MM.1S (cell line): Measurements from ENCODE around the gene CARHSP1.

Experiments
- CTCF ChIP-seq: fragments of 300-600 bp; sonication (generic); IDR thresholded peaks from 2 replicates; pipeline ENCODE4 v1.5.1; 2016; ENCODE audit warnings: antibody characterized with exemption, low read length, mixed read lengths
- EZH2 ChIP-seq: fragments of 300-600 bp; sonication (generic); optimal IDR thresholded peaks from 2 replicates; pipeline ENCODE3; 2017; ENCODE audit warnings: low read depth, mild to moderate bottlenecking, antibody characterized with exemption, low read length, mixed read lengths

GRCh38 chr16:8888951-8889892 is 20.4 kb upstream of the CARHSP1 start:
- TF ChIP-seq EZH2 (no peak), CTCF (no peak)
